ENCODE data around the gene HCN1.

DNA sequence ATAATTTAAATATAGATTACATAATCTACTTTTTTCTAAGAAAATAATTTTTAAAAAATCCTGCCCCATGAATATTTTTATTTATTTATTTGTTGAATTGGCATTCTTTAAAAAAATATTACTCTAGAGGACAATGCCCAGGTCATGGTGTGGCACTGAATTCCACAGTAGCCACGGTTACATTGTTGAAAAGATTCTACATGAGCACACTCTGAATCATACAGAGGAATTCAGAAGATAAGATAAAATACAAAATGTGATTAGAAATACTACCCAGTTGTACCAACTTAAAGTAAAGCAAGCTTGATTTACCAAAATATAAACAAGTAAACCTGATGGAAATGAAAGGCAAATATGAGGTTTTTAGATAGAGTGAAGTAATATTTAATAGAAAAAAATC is 183.7 kb downstream of the HCN1 start:
- TF ChIP-seq, protein P1, sequence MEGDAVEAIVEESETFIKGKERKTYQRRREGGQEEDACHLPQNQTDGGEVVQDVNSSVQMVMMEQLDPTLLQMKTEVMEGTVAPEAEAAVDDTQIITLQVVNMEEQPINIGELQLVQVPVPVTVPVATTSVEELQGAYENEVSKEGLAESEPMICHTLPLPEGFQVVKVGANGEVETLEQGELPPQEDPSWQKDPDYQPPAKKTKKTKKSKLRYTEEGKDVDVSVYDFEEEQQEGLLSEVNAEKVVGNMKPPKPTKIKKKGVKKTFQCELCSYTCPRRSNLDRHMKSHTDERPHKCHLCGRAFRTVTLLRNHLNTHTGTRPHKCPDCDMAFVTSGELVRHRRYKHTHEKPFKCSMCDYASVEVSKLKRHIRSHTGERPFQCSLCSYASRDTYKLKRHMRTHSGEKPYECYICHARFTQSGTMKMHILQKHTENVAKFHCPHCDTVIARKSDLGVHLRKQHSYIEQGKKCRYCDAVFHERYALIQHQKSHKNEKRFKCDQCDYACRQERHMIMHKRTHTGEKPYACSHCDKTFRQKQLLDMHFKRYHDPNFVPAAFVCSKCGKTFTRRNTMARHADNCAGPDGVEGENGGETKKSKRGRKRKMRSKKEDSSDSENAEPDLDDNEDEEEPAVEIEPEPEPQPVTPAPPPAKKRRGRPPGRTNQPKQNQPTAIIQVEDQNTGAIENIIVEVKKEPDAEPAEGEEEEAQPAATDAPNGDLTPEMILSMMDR (IDR thresholded peaks at IDR 0.05), result no peak
- no peak for TF ChIP-seq POLR2AphosphoS5 (IDR thresholded peaks at IDR 0.05)
